Measurements from ENCODE around the gene TMEM26.

TMEM26 gene

DNA sequence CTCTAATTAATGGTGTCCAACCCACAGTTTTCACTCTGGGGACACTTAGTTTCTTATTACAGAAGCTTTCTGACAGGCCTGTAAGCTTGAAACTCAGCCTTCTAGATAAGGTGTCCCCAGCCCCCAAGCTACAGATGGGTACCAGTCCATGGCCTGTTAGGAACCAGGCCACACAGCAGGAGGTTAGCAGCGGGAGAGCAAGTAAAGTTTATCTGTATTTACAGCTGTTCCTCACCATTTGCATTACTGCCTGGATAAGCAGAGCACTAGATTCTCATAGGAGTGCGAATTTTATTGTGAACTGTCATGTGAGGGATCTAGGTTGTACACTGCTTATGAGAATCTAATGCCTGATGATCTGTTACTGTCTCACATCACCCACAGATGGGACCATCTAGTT is 93.7 kb downstream of the TMEM26 start:
- H3K27ac ChIP-seq (ENCODE audit: extremely low read depth, low read depth, low read length) = no peak overlapping the region
- no peaks in the 10 kb centered on the region for H3K36me3 ChIP-seq (ENCODE audit: control insufficient read depth in 2 of 2, insufficient read depth in 1 of 2, low read length in 2 of 2)
- no peak overlapping the region for H3K4me3 ChIP-seq (ENCODE audit: low read depth, low read length)
- TF ChIP-seq ZNF24 (tag by site-specific recombination; IDR thresholded peaks at IDR 0.05) (no peak), HOXA7 (CRISPR knock-in tag; IDR thresholded peaks at IDR 0.05; ENCODE audit: borderline replicate concordance) (no peak)
- TF ChIP-seq, protein P1, sequence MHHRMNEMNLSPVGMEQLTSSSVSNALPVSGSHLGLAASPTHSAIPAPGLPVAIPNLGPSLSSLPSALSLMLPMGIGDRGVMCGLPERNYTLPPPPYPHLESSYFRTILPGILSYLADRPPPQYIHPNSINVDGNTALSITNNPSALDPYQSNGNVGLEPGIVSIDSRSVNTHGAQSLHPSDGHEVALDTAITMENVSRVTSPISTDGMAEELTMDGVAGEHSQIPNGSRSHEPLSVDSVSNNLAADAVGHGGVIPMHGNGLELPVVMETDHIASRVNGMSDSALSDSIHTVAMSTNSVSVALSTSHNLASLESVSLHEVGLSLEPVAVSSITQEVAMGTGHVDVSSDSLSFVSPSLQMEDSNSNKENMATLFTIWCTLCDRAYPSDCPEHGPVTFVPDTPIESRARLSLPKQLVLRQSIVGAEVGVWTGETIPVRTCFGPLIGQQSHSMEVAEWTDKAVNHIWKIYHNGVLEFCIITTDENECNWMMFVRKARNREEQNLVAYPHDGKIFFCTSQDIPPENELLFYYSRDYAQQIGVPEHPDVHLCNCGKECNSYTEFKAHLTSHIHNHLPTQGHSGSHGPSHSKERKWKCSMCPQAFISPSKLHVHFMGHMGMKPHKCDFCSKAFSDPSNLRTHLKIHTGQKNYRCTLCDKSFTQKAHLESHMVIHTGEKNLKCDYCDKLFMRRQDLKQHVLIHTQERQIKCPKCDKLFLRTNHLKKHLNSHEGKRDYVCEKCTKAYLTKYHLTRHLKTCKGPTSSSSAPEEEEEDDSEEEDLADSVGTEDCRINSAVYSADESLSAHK (tag by site-specific recombination; IDR thresholded peaks at IDR 0.05) = no peak
- ChIA-PET CTCF (interaction anchor here (0.7 kb wide), 1 partner anchor 376 kb away, joined by 3 read pairs; no protein-coding TSS in a partner anchor), POLR2A (no interaction called here)
- H3K9me3 ChIP-seq (ENCODE audit: control insufficient read depth, insufficient read depth, low read depth, low read length) = no peaks in the 10 kb centered on the region
- H3K4me1 ChIP-seq (ENCODE audit: control insufficient read depth, insufficient read depth, low read length) = peaks cover 3% of the 10 kb centered on the region; the same call in 1 of the 2 replicates

DNA sequence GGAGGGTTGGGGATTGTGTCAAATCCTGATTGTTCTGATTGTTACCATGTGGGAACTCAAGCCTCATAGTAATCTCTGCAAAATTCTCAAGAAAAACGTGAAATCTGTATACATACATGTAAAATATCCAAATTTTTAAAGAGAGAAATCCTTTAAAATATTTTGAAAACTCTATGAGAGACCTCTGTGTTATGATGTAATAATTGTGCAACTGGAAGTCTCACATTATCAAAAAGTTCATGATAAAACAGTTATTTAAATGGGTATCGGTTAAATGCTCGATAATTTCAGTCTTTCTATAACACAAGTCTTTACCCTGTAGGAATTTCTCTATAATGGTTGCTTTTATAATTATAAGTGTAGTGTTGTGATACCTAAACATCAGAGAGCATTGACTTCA is 95.5 kb downstream of the TMEM26 start:
- H3K36me3 ChIP-seq (ENCODE audit: control insufficient read depth in 2 of 2, insufficient read depth in 1 of 2, low read length in 2 of 2) = no peaks in the 10 kb centered on the region
- H3K4me1 ChIP-seq (ENCODE audit: control insufficient read depth, insufficient read depth, low read length) = no peaks in the 10 kb centered on the region
- ChIA-PET CTCF (no interaction called here), POLR2A (no interaction called here)
- no peak overlapping the region for H3K27ac ChIP-seq (ENCODE audit: extremely low read depth, low read depth, low read length)
- H3K9me3 ChIP-seq (ENCODE audit: control insufficient read depth, insufficient read depth, low read depth, low read length) = no peaks in the 10 kb centered on the region
- no peak overlapping the region for H3K4me3 ChIP-seq (ENCODE audit: low read depth, low read length)
- no peak for TF ChIP-seq ZNF248 (tag by site-specific recombination; IDR thresholded peaks at IDR 0.05)
- TF ChIP-seq ZNF37A (tag by site-specific recombination; IDR thresholded peaks at IDR 0.05) = no peak
- TF ChIP-seq ZNF223 (tag by site-specific recombination; IDR thresholded peaks at IDR 0.05) = no peak
- no peak for TF ChIP-seq ZNF114 (tag by site-specific recombination; IDR thresholded peaks at IDR 0.05)
- no peak for TF ChIP-seq SP7 (tag by site-specific recombination; IDR thresholded peaks at IDR 0.05)
- no peak for TF ChIP-seq ZNF664 (tag by site-specific recombination; IDR thresholded peaks at IDR 0.05)
- no peak for TF ChIP-seq SP3 (tag by site-specific recombination; IDR thresholded peaks at IDR 0.05)
- TF ChIP-seq EGR2 (tag by site-specific recombination; IDR thresholded peaks at IDR 0.05; ENCODE audit: low read depth) = no peak
- no peak for TF ChIP-seq ZNF830 (tag by site-specific recombination; IDR thresholded peaks at IDR 0.05; ENCODE audit: low read depth)
- TF ChIP-seq ZNF660 (tag by site-specific recombination; IDR thresholded peaks at IDR 0.05) = no peak
- TF ChIP-seq ZNF473 (tag by site-specific recombination; IDR thresholded peaks at IDR 0.05) = no peak
- no peak for TF ChIP-seq ZNF747 (tag by site-specific recombination; IDR thresholded peaks at IDR 0.05)
